Nephron progenitor cell (in vitro differentiated cells): Measurements from ENCODE around the gene TMEM131L.

Source experiments
- DNase-seq: peaks from one replicate; pipeline ENCODE4 v3.0.0; 2021
- H3K27ac Mint-ChIP-seq: 2 replicates; pipeline ENCODE4 v1.8.0; 2021; ENCODE audit warnings: mild to moderate bottlenecking, moderate library complexity, mixed read lengths
- H3K27me3 Mint-ChIP-seq: 2 replicates; pipeline ENCODE4 v1.8.0; 2021; ENCODE audit warnings: mild to moderate bottlenecking, low read depth, mixed read lengths; ENCODE audit not compliant: poor library complexity
- H3K36me3 Mint-ChIP-seq: 2 replicates; pipeline ENCODE4 v1.8.0; 2021; ENCODE audit warnings: low read depth, mixed read lengths
- H3K4me1 Mint-ChIP-seq: 2 replicates; pipeline ENCODE4 v1.8.0; 2021; ENCODE audit warnings: mixed read lengths
- H3K4me3 Mint-ChIP-seq: 2 replicates; pipeline ENCODE4 v1.8.0; 2021; ENCODE audit warnings: mild to moderate bottlenecking, moderate library complexity, mixed read lengths
- H3K9me3 Mint-ChIP-seq: 2 replicates; pipeline ENCODE4 v1.8.0; 2021; ENCODE audit warnings: mild to moderate bottlenecking, moderate library complexity, mixed read lengths
- TF ChIP-seq, protein P1 (sequence below): fragments of 200-600 bp; sonication (generic); IDR thresholded peaks from 2 replicates; pipeline ENCODE4 v1.5.0; 2021; ENCODE audit warnings: antibody characterized with exemption

TMEM131L gene

DNA sequence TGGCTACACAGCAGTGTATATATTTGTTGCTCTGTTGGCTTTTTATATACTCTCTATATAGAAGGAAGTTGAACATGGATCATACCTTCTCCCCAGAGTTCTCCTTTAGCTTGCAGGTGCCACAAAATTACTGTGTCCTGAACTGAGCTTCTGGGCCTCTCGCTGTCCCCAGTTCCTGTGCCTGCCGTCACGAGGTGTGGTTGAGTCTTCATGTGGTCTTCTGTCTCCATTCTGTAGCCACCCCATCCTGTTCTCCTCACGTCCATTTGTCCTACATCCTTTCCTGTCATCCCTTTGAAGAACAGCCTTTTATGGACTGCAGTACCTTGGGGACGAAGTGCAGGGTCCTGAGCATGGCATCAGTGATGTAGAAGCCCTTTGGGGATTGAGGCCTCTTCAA is 14.5 kb downstream of the TMEM131L start:
- DNase-seq, result no peak
- Mint-ChIP-seq H3K36me3 (peaks cover 22% of the 10 kb centered on the region), H3K4me1 (peaks cover 1% of the 10 kb centered on the region), H3K9me3 (no peaks in the 10 kb centered on the region), H3K4me3 (no peak overlapping the region), H3K27me3 (no peaks in the 10 kb centered on the region), H3K27ac (no peak overlapping the region)
- TF ChIP-seq, protein P1, sequence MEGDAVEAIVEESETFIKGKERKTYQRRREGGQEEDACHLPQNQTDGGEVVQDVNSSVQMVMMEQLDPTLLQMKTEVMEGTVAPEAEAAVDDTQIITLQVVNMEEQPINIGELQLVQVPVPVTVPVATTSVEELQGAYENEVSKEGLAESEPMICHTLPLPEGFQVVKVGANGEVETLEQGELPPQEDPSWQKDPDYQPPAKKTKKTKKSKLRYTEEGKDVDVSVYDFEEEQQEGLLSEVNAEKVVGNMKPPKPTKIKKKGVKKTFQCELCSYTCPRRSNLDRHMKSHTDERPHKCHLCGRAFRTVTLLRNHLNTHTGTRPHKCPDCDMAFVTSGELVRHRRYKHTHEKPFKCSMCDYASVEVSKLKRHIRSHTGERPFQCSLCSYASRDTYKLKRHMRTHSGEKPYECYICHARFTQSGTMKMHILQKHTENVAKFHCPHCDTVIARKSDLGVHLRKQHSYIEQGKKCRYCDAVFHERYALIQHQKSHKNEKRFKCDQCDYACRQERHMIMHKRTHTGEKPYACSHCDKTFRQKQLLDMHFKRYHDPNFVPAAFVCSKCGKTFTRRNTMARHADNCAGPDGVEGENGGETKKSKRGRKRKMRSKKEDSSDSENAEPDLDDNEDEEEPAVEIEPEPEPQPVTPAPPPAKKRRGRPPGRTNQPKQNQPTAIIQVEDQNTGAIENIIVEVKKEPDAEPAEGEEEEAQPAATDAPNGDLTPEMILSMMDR, result no peak

DNA sequence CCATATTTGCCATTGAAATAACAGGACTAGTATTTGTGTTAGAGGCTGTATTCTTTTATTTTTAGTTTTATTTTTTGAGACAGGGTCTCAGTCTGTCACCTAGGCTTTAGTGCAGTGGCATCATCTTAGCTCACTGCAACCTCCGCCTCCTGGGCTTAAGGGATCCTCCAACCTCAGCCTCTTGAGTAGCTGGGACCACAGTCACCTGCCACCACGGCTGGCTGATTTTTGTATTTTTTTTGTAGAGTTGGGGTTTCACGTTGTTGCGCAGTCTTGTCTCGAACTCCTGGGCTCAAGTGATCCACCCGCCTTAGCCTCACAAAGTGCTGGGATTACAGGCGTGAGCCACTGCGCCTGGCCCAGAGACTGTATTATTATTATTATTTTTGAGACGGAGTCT is 15.3 kb downstream of the TMEM131L start:
- no peak overlapping the region for H3K27ac Mint-ChIP-seq
- DNase-seq, result no peak
- no peaks in the 10 kb centered on the region for H3K27me3 Mint-ChIP-seq
- H3K36me3 Mint-ChIP-seq, result peaks cover 22% of the 10 kb centered on the region
- TF ChIP-seq, protein P1, result no peak
- H3K4me1 Mint-ChIP-seq, result peaks cover 7% of the 10 kb centered on the region
- H3K9me3 Mint-ChIP-seq, result no peaks in the 10 kb centered on the region
- H3K4me3 Mint-ChIP-seq, result no peak overlapping the region

DNA sequence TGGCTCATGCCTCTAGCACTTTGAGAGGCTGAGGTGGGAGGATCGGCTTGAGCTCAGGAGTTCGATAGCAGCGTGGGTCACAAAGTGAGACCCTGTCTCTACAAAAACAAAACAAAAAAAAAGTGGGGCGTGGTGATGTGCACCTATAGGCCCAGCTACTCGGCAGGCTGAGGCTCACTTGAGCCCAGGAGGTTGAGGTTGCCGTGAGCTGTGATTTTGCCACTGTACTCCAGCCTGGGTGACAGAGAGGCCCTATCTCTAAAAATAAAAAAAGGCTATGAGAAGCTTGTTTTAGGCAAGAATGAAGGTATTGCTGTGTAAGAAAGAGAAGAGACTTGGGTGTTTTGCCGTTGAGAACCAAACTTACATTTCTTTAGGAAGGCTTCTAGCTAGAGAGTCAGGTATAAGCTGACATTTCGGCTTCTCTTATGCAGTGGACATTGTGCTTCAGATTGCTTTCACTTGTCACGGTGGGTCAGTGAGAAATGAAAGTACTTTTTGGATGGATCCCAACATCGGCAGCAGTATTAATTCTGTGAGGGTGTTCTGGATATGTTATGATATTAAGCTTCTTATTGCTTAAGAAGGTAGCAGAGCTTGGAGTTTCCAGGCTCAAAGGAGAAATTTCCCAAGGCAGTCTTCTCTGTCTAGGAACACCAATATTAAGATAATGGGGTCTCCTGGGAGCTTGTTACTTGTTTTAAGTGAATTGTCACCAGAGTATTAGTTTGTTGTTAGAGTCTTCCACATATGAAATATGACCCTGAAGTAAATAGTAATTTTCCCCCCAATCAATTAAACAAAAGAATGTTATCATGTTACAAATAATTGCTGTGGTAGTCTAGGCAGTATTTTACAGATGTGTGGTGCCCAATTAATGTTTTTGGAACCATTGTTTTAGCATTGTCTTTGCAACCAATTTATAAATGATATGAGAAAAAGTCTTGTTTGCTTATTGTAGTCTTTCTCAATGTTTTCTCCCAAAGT is 17.6 kb downstream of the TMEM131L start:
- Mint-ChIP-seq H3K4me1 (peaks cover 28% of the 10 kb centered on the region), H3K4me3 (no peak overlapping the region), H3K27me3 (no peaks in the 10 kb centered on the region), H3K9me3 (no peaks in the 10 kb centered on the region), H3K27ac (peak overlapping the region; percentile 32), H3K36me3 (peaks cover 22% of the 10 kb centered on the region)
- TF ChIP-seq, protein P1, result no peak
- DNase-seq, result no peak

DNA sequence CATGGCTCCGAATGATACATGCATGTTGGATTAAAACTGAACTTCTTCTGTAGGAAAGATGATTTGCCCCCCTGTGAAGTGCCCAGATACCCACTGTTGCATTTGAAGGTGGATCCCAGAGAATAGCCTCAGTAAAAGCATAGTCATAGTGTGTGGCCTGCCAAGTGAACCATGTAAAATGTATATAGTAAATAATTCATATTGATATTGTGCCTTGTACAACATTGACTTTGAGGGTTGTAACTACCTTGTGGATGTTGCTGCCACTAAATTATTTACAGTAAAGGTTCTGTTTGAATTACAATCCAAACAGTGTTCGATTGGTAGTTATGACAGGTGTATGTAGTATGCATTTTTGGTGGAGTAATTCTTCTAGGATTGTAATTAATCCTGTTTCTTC is 19.2 kb downstream of the TMEM131L start:
- H3K27me3 Mint-ChIP-seq, result no peaks in the 10 kb centered on the region
- H3K9me3 Mint-ChIP-seq, result no peaks in the 10 kb centered on the region
- no peak overlapping the region for H3K27ac Mint-ChIP-seq
- peaks cover 14% of the 10 kb centered on the region for H3K36me3 Mint-ChIP-seq
- peaks cover 45% of the 10 kb centered on the region for H3K4me1 Mint-ChIP-seq
- TF ChIP-seq, protein P1, result no peak
- no peak for DNase-seq
- no peak overlapping the region for H3K4me3 Mint-ChIP-seq

DNA sequence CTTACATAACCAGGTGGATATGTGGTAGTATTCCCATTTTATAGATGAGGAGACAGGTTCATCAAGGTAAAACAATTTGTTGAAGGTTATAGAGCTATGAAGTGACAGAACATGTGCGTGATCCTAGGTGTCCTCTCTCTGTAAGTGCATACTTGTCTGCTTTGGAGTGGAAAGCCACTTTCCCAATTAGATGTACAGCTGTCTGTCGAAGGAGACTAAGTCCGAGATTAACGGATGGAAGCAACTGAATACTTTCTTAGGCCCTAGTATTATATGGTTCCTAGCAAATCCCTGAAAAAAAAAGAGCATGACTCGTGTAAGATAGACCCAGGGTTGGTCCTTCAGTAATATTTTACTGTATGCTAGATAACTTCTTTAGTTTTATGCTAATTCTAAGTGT is 19.7 kb downstream of the TMEM131L start:
- TF ChIP-seq, protein P1, result no peak
- Mint-ChIP-seq H3K4me3 (no peak overlapping the region), H3K27me3 (no peaks in the 10 kb centered on the region), H3K9me3 (no peaks in the 10 kb centered on the region), H3K4me1 (peaks cover 47% of the 10 kb centered on the region), H3K36me3 (peaks cover 9% of the 10 kb centered on the region), H3K27ac (no peak overlapping the region)
- no peak for DNase-seq
